ENCODE data around the gene FNBP1.
"Not testable (repeated sequence)": the region's sequence is repeated elsewhere in the genome, so short reads cannot be mapped to it uniquely, and the experiment has no call there.

The FNBP1 gene

DNA sequence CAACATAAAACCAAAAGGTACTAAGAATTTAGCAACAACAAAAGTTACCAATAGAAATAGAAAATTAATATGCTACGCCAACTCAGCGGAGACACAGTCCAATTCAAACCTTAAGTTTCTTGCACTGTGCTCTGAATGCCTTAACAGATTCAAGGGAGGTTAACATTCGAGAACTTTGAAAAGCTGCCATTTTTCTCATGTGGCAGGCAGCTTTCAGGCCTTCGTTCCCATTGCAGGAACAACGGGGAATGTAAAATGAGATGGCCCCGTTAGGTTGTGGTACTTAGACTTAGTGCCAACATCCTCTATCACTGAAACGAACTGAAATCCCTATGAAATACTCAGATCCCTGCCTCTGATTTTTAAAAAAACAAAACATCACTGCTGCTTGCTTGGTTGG, 22.4 kb downstream of the FNBP1 start:
- DNase-seq = no peak

DNA sequence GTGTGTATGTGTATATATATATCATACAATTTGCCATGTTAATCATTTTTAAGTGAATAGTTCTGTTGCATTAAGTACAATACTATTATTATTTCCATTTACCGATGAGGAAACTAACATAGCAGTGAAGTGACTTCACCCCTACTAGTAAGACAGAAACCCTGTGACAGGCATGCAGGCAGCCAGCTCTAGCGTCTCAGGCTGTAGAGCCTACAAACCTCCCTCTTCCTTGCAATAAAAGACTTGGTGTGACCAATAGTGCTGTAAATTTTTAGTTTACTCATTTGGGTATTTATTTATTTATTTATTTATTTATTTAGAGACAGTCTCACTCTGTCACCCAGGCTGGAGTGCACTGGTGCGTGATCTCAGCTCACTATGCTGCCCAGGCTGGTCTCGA, 24.7 kb downstream of the FNBP1 start:
- no peak for DNase-seq

DNA sequence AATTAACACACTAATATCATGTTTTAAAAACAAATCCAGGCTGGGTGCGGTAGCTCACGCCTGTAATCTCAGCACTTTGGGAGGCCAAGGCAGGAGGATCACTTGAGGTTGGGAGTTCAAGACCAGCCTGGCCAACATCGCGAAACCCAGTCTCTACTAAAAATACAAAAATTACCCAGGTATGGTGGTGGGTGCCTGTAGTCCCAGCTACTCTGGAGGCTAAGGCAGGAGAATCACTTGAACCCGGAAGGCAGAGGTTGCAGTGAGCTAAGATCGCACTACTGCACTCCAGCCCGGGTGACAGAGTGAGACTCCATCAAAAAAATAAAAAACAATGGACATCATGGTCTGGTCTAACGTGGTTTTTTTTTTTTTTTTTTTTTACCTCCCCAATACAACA, 25.5 kb downstream of the FNBP1 start:
- DNase-seq = not testable (repeated sequence)

DNA sequence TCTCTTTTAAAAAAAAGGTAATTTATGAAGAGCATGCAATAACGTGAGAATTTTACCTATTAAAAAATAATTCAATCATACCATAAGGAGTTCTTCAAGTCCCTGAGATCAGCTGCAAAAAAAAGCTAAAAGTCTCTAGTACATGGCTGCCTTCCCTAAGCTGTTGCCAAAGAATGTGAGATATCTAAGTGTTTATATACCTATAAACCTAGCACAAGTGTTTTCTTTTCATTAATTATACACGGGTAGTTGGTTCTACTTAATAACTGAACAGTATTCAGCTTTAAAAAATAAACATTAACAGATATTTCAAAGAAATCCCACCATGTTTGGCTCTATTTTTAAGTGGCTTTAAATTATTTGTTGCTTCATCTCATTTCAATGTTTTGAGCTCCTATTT, 25.9 kb downstream of the FNBP1 start:
- no peak for DNase-seq

- no peak for DNase-seq
Measured at GRCh38 chr9:130015353-130016019, 27.5 kb downstream of the FNBP1 start.

DNA sequence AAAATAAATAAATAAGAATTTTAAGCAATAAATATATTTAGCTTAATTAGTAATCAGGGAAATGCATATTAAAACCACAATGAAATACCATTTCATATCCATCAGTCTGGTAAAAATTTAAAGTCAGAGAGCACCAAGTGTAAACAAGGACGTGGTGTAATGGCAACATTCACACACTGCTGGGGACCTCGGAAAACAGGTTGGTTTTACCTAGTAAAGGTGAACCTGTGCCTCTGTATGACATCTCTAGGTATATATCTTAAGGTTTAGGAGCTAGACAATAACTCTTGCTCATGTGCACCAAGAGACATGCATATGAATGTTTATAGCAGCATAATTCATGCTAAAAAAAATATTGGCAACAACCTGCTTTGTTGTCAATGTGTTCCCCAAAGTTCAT, 29.7 kb downstream of the FNBP1 start:
- DNase-seq = no peak

DNA sequence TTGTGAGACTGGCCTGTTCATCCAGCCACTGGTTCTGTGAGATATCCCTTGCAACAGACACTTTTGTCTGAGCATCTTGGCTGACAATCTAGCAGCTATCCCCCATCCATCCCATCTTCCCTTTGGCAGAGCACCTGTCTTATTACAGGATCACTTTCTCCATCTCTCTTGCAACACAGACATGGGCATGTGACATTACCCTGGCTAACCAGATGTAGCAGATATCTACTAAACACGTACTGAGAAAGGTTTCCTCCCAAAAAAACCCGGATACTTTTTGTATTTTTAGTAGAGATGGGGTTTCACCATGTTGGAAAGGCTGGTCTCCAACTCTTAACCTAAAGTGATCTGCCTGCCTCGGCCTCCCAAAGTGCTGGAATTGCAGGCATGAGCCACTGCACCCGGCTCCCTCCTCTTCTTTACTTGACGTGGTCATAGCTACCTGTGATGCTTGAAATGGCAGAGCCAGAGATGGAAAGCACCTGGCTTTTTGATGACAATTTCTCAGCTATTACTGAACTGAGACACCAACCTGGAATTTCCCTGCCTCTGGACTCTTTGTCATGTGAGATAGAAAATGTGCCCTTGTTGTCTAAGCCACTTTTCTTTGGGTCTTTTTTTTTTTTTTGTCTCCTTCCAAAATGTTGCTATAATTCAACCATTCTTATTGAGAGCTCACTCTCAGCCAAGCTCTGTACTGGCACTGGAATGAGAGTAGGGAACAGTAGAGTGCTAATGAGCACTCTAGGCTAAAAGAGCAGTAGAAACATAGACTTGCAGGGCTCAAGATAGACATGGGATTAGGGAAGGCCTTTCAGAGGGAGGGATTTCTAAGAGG, 32.6 kb downstream of the FNBP1 start:
- no peak for DNase-seq

DNA sequence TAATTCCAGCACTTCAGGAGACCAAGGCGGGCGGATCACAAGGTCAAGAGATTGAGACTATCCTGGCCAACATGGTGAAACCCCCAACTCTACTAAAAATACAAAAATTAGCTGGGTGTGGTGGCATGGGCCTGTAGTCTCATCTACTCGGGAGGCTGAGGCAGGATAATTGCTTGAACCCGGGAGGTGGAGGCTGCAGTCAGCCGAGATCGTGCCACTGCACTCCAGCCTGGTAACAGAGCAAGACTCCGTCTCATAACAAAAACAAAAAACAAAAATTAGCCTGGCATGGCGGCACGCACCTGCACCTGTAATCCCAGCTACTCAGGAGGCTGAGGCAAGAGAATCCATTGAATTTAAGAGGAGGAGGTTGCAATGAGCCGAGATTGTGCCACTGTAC, 33.4 kb downstream of the FNBP1 start:
- DNase-seq = not testable (repeated sequence)

- DNase-seq = no peak
Measured at GRCh38 chr9:130008538-130008937, 34.5 kb downstream of the FNBP1 start.

- DNase-seq = not testable (repeated sequence)
Measured at GRCh38 chr9:130006952-130007351, 36.0 kb downstream of the FNBP1 start.

- no peak for DNase-seq
Measured at GRCh38 chr9:130003943-130004552, 38.9 kb downstream of the FNBP1 start.

GRCh38 chr9:130002320-130002719, 40.7 kb downstream of the FNBP1 start:
- no peak for DNase-seq

DNA sequence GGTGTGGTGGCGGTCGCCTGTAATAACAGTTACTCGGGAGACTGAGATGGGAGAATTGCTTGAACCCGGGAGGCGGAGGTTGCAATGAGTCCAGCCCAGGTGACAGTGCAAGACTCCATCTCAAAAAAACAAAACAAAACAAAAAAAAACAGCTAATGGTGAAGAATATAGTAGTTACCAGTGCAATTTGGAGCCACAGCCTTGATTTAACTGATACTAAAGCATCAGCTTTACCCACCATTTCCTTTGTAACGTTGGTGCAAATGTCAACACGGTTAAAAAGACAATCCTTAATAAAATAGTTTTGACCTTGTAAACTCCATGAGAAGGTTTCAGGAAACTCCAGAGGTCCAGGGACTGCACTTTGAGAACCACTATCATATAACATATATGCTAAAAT, 41.8 kb downstream of the FNBP1 start:
- DNase-seq = no peak

GRCh38 chr9:129999141-129999510, 43.9 kb downstream of the FNBP1 start:
- no peak for DNase-seq

GRCh38 chr9:129998491-129999140, 44.4 kb downstream of the FNBP1 start:
- no peak for DNase-seq

DNA sequence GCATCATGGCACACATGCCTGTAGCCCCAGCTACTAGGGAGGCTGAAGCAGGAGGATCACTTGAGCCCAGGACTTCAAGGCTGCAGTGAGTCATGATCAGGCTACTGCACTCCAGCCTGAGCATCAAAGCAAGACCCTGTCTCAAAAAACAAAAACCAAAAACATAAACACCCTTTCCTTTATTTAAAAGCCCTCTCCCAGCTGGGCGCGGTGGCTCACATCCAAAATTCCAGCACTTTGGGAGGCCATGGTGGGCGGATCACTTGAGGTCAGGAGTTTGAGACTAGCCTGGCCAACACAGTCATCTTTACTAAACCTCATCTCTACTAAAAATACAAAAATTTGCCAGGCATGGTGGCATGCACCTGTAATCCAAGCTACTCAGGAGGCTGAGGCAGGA, 45.3 kb downstream of the FNBP1 start:
- DNase-seq = not testable (repeated sequence)

- no peak for DNase-seq
Measured at GRCh38 chr9:129996161-129996830, 46.7 kb downstream of the FNBP1 start.

DNA sequence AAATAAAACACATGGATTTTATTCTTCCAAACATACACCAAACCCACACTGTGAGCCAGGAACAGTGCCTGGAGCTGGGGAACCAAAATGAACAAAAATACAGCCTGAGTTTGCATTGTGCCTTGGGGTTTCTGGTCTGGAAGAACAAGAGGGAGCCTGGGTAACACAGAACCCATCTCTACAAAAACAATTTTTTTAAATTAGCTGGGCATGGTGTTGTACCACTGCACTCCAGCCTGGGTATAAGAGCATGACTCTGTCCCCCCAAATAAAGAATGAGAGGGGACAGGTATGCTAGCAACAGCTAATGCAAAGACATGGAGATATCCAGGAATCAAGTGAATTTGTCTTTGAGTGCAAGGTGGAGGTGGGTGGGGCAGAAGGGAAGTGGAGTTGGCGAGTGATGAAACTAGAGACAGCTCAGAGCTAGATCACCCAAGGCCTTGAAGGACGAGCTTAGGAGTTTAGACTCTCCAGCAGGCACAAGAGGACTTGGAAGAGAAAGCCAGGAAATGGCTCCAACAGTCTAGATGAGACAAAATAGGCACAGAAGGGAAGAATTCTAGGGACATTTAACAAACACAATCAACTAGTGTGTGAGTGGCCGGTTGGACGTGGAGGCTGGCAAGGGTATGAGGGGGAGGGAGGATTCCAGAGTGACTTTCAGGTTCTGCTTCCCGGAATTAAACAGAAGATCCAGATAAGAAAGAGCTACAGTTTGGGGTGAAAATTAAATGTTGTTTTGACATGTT, 47.4 kb downstream of the FNBP1 start:
- no peak for DNase-seq

- DNase-seq = no peak
Measured at GRCh38 chr9:129994882-129995281, 48.1 kb downstream of the FNBP1 start.

DNA sequence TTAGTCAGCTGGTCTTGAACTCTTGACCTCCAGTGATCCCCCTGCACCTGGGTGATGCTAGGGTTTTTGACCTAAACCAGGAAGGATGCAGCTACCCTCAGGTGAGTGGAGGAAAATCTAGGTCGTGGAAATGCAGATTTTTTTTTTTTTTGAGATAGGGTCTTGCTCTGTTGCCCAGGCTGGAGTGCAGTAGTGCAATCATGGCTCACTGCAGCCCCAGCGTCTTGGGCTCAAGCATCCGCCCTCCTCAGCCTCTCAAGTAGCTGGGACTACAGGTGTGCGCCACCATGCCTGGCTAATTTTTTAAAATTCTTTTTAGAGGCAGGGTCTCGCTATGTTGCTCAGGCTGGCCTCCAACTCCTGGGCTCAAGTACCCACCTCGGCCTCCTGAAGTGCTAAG, 51.9 kb downstream of the FNBP1 start:
- not testable (repeated sequence) for DNase-seq

GRCh38 chr9:129990269-129991010, 52.5 kb downstream of the FNBP1 start:
- DNase-seq = no peak

DNA sequence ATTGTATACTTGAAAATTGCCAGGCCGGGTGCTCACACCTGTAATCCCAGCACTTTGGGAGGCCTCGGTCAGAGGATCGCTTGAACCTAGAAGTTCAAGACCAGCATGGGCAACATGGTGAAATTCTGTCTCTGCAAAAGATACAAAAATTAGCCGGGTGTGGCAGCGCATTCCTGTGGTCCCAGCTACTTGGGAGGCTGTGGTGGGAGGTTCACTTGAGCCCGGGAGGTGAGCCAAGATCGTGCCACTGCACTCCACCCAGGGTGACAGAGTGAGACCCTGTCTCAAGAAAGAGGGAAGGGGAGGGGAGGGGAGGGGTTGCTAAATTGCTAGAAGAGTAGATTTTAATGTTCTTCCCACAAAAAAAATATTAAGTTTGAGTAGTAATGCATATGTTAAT, 53.2 kb downstream of the FNBP1 start:
- DNase-seq = no peak
